ENCODE data around the gene TRUB2.

TRUB2 gene, protein sequence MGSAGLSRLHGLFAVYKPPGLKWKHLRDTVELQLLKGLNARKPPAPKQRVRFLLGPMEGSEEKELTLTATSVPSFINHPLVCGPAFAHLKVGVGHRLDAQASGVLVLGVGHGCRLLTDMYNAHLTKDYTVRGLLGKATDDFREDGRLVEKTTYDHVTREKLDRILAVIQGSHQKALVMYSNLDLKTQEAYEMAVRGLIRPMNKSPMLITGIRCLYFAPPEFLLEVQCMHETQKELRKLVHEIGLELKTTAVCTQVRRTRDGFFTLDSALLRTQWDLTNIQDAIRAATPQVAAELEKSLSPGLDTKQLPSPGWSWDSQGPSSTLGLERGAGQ

DNA sequence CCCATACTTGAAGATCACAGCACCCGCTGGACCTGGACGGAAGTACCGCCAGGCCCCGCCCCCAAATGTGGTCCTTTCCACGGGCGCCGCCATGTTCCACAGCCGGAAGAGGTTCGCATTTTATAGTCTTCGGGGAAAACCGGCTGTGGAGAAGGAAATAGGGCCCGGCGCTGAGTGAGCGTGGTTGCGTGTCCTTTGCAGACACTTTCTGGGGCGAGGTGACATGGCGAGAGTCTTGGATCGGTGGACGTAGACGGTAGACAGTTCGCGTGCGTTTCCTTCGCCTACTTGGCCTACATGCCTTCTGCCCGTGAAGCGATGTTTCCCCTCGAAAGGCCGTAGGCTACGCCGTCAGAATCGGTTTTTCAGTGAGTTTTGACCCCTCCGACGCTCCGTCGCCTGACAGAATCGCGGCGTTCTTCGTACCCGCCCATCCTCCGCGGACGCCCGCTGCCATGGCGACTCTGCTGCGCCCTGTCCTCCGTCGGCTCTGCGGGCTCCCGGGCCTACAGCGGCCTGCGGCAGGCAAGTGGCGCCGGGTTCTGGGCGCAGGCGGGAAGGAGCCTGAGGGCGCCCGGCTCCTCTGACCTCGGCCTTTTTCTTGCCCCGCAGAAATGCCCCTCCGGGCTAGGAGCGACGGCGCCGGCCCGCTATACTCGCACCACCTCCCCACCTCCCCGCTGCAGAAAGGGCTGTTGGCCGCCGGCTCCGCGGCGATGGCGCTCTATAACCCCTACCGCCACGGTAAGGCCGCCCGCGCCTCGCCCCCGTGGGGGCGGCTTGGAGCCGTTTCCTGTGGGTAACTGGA lies at the start of gene TRUB2, which contains the start of gene COQ4:
TSS of gene TRUB2 (minus strand) at position 44 of the 808 bp plus-strand sequence. CDS start at position 5, 39 bp downstream.
TSS of gene COQ4 (plus strand) at position 436 of the 808 bp plus-strand sequence. CDS start at position 456, 20 bp downstream.
- peak; percentile 90 for DNase-seq (ENCODE audit: low read depth)

DNA sequence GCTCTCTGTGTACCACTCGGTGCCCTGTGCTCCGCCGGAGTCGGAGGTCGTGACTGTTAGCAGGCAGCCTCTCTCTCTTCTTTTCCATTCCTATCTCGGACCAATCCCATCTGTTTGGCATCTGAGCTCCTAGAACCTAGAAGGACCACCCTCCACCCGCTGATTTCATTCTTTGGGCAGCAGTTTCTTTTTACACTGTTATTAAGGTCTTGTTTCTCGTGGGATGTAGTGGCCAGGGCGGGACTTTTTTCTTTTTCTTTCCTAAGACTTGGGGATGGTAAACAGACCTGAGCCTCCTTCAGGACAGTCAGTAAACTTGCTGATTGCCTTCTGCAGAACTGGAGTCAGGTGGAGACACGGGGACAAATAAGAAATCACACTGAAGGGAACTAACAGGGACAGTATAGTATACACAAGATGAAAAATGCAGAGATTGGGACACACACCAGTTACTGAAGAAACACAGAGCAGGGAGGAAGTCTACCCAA lies 49.4 kb upstream of the TRUB2 start:
- no peak for DNase-seq (ENCODE audit: low read depth)

DNA sequence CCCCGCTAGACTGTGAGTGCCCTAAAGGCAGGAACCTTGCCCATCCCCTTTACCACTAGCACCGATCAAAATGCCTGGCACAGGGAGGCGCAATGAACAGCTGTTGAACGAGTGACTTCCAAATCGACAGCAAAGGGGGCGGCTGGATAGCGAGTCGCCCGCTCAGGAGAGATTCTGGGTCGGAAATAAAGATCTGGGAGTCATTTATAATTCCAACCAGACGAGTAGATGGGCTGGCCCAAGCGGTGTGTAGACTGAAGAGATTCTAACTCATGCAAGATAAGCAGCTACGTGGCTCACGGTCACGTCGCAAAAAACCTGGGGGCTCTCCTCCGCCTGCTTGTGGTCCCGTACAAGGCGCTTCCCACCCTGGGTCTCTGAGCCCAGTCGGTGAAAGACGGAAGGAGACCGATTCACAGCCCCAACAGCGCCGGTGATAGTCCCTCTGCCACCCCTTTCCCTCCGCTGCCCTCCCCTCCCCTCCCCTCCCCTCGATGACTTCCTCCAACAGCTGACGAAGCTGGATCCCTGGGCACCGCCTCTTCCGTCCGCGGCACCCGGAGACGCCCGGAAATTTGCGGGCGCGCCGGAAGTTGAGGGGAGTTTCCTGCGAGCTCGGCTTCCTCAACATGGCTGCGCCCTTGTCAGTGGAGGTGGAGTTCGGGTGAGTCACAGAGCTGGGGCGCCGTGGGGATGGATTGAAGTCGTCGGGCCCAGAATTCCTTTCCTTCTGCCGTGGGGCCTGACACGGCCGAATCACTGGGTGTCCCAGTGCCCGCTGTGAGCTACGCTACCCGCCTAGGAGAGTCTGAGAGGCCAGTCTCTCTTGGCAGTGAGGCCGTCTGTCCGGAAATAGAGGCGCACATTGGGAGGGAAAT lies 48.7 kb upstream of the TRUB2 start, which contains the start of gene URM1:
TSS of gene URM1 (plus strand) at position 623 of the 878 bp plus-strand sequence. CDS start at position 630, 7 bp downstream.
- peak; percentile 95 for DNase-seq (ENCODE audit: low read depth)

- no peak for DNase-seq (ENCODE audit: low read depth)
Observed at GRCh38 chr9:128370367-128370751, 48.1 kb upstream of the TRUB2 start.

GRCh38 chr9:128369024-128369706 lies 46.9 kb upstream of the TRUB2 start:
- DNase-seq (ENCODE audit: low read depth): no peak

- no peak for DNase-seq (ENCODE audit: low read depth)
Observed at GRCh38 chr9:128365525-128365924, 43.3 kb upstream of the TRUB2 start.

DNA sequence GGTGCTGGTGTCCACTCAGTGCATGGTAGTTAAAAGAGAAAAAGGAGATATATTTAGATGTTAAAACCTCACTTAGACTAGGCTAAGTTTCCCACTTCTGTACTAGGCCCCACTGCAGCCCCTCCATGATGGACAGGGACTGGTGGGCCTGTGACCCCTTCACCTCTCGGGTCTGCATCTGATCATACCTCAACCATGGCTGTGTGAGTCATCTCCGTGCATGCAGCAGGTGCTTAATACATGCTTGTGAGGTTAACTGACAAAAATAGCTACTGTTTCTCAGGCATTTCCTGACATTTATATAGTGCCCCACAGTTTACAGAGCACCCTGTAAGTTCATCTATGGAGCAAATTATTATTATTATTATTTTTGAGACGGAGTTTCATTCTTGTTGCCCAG lies 40.5 kb upstream of the TRUB2 start:
- DNase-seq (ENCODE audit: low read depth): no peak

GRCh38 chr9:128361986-128362646 lies 39.9 kb upstream of the TRUB2 start:
- peak; percentile 47 for DNase-seq (ENCODE audit: low read depth)

DNA sequence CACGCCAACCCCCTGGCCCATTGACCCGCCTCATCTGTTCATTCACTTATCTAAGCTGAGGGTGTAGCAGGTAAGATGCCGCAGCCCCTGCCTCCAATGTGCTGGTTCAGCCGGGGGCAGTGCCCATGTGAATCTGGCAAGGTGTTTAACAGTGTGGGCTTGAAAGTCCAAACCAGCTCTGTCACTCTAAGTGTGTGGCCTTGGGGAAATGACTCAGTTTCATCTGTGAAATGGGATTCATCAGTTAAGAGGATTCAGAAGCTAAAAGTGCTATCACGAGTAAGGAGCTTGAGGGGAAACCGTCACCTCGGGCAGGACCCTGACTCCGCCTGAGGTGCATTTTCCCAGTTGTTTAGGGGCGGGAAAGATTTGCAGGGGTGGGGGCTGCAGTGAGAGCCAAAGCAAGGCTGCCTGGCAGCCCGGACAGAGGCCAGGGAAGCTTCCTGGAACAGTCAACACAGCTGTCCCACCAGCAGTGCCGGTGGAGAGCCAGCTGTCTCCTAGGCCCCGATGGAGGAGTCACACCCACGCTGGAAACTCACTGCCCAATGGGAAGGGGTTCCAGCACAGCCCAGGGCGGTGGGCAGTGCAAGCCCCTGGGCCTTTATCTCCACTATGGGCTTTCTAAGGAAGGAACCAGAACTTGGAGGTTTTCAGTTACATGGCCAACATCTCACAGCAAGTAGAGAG lies 39.2 kb upstream of the TRUB2 start:
- no peak for DNase-seq (ENCODE audit: low read depth)

DNA sequence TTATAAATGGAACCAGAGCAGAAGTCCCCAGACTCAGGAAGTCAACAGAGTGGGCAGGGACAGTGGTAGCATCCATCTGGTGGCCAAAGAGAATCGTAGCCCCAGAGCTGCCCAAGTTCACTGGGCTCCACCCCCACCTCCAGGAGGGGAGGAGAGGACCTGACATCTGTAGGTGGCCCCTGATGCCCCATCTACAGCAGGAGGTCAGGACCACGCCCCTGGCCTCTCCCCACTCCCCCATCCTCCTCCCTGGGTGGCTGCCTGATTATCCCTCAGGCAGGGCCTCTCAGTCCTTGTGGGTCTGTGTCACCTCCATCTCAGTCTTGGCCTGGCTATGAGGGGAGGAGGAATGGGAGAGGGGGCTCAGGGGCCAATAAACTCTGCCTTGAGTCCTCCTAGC lies 38.6 kb upstream of the TRUB2 start:
- DNase-seq (ENCODE audit: low read depth): no peak

DNA sequence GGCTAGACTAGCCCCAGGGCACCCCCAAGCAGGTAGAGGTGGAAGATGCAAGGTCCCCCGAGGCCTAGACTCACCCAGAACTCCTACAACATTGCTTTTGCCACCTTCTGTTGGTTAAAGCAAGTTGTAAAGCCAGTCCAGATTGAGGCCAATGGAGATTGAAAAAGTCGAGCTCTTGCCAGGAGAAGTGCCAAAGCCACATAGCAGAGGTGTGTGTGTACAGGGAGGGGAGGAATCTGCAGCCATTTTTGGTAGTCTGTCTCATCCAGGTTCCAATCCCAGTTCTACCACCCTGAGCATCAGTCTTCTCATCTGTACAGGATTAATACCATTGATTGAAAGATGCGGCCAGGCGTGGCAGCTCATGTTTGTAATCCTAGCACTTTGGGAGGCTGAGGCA lies 36.6 kb upstream of the TRUB2 start:
- DNase-seq (ENCODE audit: low read depth): no peak

DNA sequence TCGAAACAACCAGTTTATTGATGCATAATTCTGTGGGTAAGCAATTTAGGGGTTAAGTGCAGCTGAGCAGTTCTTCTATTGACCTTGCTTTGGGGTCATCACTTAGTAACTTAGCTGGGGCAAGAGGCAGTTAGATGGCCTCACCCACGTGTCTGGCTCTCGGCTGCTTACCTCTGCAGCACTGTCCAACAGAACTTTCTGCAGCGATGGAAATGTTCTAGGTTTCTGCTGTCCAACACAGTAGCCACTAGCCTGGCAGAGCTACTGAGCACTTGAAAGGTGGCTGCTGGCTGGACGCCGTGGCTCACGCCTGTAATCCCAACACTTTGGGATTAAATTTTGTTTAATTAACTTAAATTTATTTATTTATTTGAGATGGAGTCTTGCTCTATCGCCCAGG lies 35.8 kb upstream of the TRUB2 start:
- no peak for DNase-seq (ENCODE audit: low read depth)

DNA sequence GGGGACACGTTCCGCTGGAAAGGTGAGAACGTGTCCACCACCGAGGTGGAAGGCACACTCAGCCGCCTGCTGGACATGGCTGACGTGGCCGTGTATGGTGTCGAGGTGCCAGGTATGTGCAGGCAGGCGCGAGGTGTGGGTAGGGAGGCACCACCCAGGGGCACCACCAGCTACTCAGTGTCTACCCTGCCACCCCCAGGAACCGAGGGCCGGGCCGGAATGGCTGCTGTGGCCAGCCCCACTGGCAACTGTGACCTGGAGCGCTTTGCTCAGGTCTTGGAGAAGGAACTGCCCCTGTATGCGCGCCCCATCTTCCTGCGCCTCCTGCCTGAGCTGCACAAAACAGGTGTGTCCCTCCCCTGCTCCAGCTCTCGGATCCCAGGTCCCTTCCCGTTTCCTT lies 33.2 kb upstream of the TRUB2 start:
- no peak for DNase-seq (ENCODE audit: low read depth)

GRCh38 chr9:128349772-128350171 lies 27.5 kb upstream of the TRUB2 start:
- no peak for DNase-seq (ENCODE audit: low read depth)

DNA sequence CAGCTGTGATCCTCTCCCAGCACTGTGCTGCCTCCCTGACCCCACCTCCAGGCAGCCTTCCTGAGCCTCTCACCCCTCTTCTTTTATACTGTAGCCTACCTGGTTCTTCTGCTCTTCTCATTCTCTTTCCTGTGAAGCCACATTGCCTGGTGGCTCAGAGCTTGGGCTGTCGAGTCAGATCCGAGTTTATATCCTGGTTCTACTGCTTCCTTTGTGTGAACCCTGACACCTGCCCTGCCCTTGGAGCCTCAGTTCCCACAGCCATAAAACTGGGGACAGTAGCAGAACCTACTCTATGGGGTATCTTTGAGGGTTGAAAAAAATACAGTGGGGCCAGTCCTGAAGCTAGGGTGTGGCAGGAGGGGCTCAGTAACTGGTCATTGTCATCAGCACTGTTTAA lies 26.9 kb upstream of the TRUB2 start:
- DNase-seq (ENCODE audit: low read depth): no peak

- DNase-seq (ENCODE audit: low read depth): no peak
Observed at GRCh38 chr9:128344931-128345605, 22.8 kb upstream of the TRUB2 start.

GRCh38 chr9:128343855-128344254 lies 21.6 kb upstream of the TRUB2 start:
- DNase-seq (ENCODE audit: low read depth): no peak

- no peak for DNase-seq (ENCODE audit: low read depth)
Observed at GRCh38 chr9:128342971-128343680, 20.9 kb upstream of the TRUB2 start.

DNA sequence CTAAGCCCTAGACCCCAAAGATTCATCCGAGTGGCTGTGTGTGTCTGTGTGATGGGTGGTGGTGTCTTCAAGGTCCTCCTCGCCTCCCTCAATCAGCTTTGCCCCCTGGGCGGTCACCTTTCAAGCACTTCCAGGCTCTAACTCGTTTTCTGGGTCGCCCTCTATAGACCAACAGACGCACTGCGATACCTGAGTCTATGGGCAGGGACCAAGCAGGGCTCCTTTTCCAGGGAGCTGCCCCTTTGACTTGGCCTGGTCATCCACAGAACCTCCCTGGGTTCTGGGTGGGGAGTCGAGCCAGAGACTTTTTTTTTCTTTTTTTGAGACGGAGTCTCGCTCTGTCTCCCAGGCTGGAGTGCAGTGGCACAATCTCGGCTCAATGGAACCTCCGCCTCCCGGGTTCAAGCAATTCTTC lies 19.2 kb upstream of the TRUB2 start:
- DNase-seq (ENCODE audit: low read depth): peak; percentile 59
